Activated naive CD4-positive, alpha-beta T cell treated with anti-CD3 and anti-CD28 coated beads for 36 hours (primary cell): Measurements from ENCODE around the gene NOS3. TPM values are rescaled to one million over a fixed set of nuclear protein-coding genes. Genes with fewer than 3 reads are reported as not detected.
A peak's percentile ranks its signal among the peaks of the same experiment; 100 is the strongest.

Source experiments
- CTCF ChIA-PET: fragments of 350-600 bp; sonication (Branson Sonifier 250); formaldehyde crosslinking; loops from one replicate; lab custom pipeline; 2021; ENCODE audit warnings: antibody characterized with exemption; lab: Charles Lee
- DNase-seq: peaks from one replicate; pipeline ENCODE4 v3.0.0-alpha.2; 2020
- H3K27ac Mint-ChIP-seq: one replicate; pipeline ENCODE4 v1.8.0; 2021; ENCODE audit warnings: mild to moderate bottlenecking, mixed read lengths
- H3K27me3 Mint-ChIP-seq: one replicate; pipeline ENCODE4 v1.8.0; 2021; ENCODE audit warnings: low read depth, mixed read lengths
- H3K36me3 Mint-ChIP-seq: one replicate; pipeline ENCODE4 v1.8.0; 2021; ENCODE audit warnings: low read depth, mixed read lengths
- H3K4me1 Mint-ChIP-seq: one replicate; pipeline ENCODE4 v1.8.0; 2021; ENCODE audit warnings: low read depth, mixed read lengths
- H3K4me3 Mint-ChIP-seq: one replicate; pipeline ENCODE4 v1.8.0; 2021; ENCODE audit warnings: mild to moderate bottlenecking, moderate library complexity, mixed read lengths
- H3K9me3 Mint-ChIP-seq: one replicate; pipeline ENCODE4 v1.8.0; 2021; ENCODE audit warnings: mixed read lengths
- intact Hi-C: fragments of 100-400 bp; cut with micrococcal nuclease; formaldehyde crosslinking; loops from one replicate; pipeline ENCODE4 v1.15.1; 2023
- total RNA-seq, 2 experiments: library from RNA; stranded (reverse); gene quantifications; one replicate each; pipeline ENCODE4 v1.2.3, GENCODE V29; 2021

Gene NOS3
- total RNA-seq, 2 experiments from 2014 or later: 7.1 to 9.2 TPM

DNA sequence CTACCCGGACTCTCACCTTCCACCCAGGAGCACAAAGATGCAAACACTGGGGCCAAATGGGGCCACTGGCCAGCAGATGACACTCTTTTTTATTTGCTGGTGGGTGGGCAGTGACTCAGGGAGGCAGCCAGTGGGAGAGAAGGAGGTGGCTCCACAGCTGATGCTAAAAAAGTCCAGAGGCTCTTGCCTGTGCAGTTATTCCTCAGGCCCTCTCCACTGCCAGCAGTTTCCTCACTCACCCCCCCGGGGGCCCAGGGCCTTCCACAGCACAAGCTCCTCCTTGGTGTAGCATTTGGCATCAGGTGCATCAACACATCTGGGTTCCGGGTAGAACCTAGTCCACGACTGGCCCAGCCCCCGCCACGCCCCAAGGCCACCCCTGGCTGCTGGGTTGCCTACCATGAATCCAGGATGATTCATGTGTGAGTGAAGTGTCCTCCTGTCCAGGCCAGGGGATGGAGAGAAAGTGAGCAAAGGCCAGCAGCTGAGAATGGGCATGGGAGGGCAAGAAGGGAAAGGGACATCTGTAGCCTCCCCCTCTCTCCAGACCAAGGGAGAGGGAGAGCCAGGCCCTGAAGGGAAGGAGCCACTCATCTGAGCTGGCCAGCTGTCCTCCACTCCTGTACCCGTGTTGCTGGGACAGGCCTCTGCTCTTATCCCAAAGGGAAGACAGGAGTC is 11.0 kb upstream of the NOS3 start:
- H3K27ac Mint-ChIP-seq: no peak overlapping the region
- H3K9me3 Mint-ChIP-seq: no peaks in the 10 kb centered on the region
- CTCF ChIA-PET: interaction anchor here (0.9 to 2.9 kb wide), 5 partner anchors 10 to 39 kb away, joined by 3 to 15 read pairs (median 5); no protein-coding TSS in a partner anchor
- peaks cover 20% of the 10 kb centered on the region for H3K4me1 Mint-ChIP-seq
- DNase-seq: no peak
- H3K4me3 Mint-ChIP-seq: no peak overlapping the region
- intact Hi-C loops: no loop called here
- H3K27me3 Mint-ChIP-seq: peaks cover 46% of the 10 kb centered on the region
- H3K36me3 Mint-ChIP-seq: no peaks in the 10 kb centered on the region

DNA sequence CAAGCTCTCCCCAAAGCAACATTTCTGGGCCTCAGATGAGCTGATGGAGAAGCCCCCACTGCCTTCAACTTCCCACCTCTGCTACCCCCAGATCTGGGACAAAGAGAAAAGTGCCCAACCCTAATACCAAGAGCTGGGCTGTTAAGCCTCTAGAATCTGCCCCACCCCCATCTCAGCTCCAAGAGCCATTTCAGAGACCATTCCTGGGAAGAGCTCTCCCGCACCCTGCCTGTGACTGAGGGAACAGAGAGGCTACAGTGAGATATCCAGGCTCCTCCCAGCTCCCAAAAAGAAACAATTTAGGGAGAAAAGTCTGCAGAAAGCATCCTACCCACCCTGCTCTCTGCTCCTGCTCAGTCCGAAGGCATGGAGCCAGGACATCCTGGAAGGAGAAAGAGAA is 10.2 kb upstream of the NOS3 start:
- H3K36me3 Mint-ChIP-seq: no peaks in the 10 kb centered on the region
- no peaks in the 10 kb centered on the region for H3K9me3 Mint-ChIP-seq
- intact Hi-C loops: no loop called here
- no peak overlapping the region for H3K4me3 Mint-ChIP-seq
- no peak for DNase-seq
- no peak overlapping the region for H3K27ac Mint-ChIP-seq
- H3K27me3 Mint-ChIP-seq: peaks cover 42% of the 10 kb centered on the region
- H3K4me1 Mint-ChIP-seq: peaks cover 16% of the 10 kb centered on the region
- CTCF ChIA-PET: interaction anchor here (0.9 to 2.9 kb wide), 6 partner anchors 10 to 38 kb away, joined by 3 to 15 read pairs (median 4); no protein-coding TSS in a partner anchor

GRCh38 chr7:150981644-150982043 is 9.2 kb upstream of the NOS3 start:
- CTCF ChIA-PET: interaction anchor here (4.5 kb wide), 1 partner anchor 7 kb away, joined by 29 read pairs; no protein-coding TSS in a partner anchor
- H3K4me3 Mint-ChIP-seq: no peak overlapping the region
- intact Hi-C loops: no loop called here
- no peaks in the 10 kb centered on the region for H3K36me3 Mint-ChIP-seq
- H3K4me1 Mint-ChIP-seq: peaks cover 21% of the 10 kb centered on the region
- peaks cover 41% of the 10 kb centered on the region for H3K27me3 Mint-ChIP-seq
- H3K27ac Mint-ChIP-seq: no peak overlapping the region
- H3K9me3 Mint-ChIP-seq: no peaks in the 10 kb centered on the region
- no peak for DNase-seq

- CTCF ChIA-PET: interaction anchor here (4.5 kb wide), 1 partner anchor 8 kb away, joined by 29 read pairs; no protein-coding TSS in a partner anchor
- Mint-ChIP-seq H3K4me3 (no peak overlapping the region), H3K4me1 (peaks cover 14% of the 10 kb centered on the region)
These were observed 8.5 kb upstream of the NOS3 start for GRCh38 chr7:150982351-150982750.

DNA sequence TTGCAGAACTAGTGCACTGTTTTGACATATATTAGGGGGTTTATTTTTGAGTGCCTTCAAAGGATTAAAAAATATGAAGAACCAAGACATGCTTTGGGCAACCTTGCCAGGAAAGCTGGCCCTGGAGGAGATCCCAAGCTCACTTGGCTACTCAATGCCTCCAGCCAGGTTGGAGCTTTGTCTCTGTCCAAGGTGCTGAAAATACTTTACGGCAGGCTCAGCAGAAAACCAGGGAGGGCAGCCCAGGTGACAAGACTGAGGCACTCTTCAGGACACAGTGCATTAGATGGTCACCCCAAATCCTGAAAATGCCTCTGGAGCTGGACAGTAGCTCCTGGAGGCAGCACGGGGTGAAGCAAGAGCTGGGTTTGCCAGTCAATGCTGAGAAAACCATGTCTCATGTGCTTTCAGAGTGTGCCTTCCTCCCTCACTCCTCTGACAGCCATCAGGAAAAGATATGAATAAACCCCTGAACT is 6.9 kb upstream of the NOS3 start:
- DNase-seq: peak; percentile 58
- intact Hi-C loops: no loop called here
- peaks cover 20% of the 10 kb centered on the region for H3K4me1 Mint-ChIP-seq
- no peak overlapping the region for H3K4me3 Mint-ChIP-seq
- no peaks in the 10 kb centered on the region for H3K36me3 Mint-ChIP-seq
- no peaks in the 10 kb centered on the region for H3K9me3 Mint-ChIP-seq
- peaks cover 27% of the 10 kb centered on the region for H3K27me3 Mint-ChIP-seq
- CTCF ChIA-PET: interaction anchor here (0.9 to 5.1 kb wide), 14 partner anchors 10 to 200 kb away, joined by 3 to 74 read pairs (median 5); no protein-coding TSS in a partner anchor
- H3K27ac Mint-ChIP-seq: no peak overlapping the region

More at GRCh38 chr7:150982351-150982750, 8.5 kb upstream of the NOS3 start:
- Mint-ChIP-seq H3K27ac (no peak overlapping the region), H3K27me3 (peaks cover 34% of the 10 kb centered on the region), H3K9me3 (no peaks in the 10 kb centered on the region), H3K36me3 (no peaks in the 10 kb centered on the region)
- DNase-seq: no peak
- intact Hi-C loops: no loop called here

DNA sequence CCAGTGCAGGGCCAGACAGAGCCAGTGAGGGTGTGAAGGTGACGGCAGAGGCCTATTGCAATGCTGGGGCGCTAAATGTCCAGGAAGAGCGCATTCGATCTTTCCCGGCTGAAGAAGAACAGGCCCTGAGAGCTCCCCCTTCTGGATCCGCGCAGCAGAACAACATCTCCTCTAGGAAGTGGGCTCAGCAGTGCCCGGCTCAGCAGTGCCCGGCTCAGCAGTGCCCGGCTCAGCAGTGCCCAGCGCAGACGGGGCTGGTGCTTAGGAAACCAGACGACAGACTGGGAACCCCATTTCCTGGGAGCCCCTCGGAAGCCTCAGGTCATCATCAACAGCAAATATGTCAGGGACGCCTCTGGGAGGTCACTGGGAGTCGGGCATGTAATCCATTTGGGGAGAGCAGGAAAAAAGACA is 4.7 kb upstream of the NOS3 start:
- CTCF ChIA-PET: interaction anchor here (0.6 to 5.1 kb wide), 21 partner anchors 8 to 621 kb away, joined by 3 to 74 read pairs (median 4); no protein-coding TSS in a partner anchor
- Mint-ChIP-seq H3K9me3 (peaks cover 18% of the 10 kb centered on the region), H3K27ac (no peak overlapping the region), H3K27me3 (peaks cover 10% of the 10 kb centered on the region), H3K36me3 (no peaks in the 10 kb centered on the region), H3K4me3 (no peak overlapping the region), H3K4me1 (peaks cover 23% of the 10 kb centered on the region)
- DNase-seq: peak; percentile 69
- intact Hi-C loops: loop anchor here (1.0 to 5.0 kb wide), 4 partner anchors 11 to 126 kb away; no protein-coding TSS in a partner anchor

DNA sequence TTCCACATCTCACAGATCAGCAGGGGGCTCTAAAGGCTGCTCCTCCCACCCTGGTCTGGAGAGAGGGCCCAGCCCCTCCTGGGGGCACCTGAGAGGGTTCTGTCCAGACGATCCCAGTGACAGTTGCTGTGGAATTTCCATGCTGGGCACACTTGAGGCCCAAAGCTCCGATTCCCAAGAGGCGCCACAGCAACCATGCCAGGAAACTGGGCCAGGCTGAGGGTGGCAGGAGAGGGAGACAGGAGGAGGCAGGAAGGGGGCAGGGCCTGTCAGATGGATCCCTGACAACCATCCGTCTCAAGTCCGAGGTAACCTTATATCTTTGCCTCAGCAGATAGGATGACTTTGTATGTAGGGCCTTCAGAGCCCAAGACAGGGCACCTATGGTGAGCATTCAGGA is 4.3 kb upstream of the NOS3 start:
- Mint-ChIP-seq H3K27me3 (peaks cover 5% of the 10 kb centered on the region), H3K4me1 (peaks cover 23% of the 10 kb centered on the region), H3K27ac (no peak overlapping the region), H3K4me3 (no peak overlapping the region), H3K9me3 (peaks cover 22% of the 10 kb centered on the region), H3K36me3 (no peaks in the 10 kb centered on the region)
- intact Hi-C loops: loop anchor here (1.0 to 5.0 kb wide), 4 partner anchors 11 to 126 kb away; no protein-coding TSS in a partner anchor
- CTCF ChIA-PET: interaction anchor here (0.6 to 5.1 kb wide), 13 partner anchors 8 to 198 kb away, joined by 3 to 74 read pairs (median 4); no protein-coding TSS in a partner anchor
- DNase-seq: no peak

GRCh38 chr7:150988230-150989226 is 2.3 kb upstream of the NOS3 start:
- H3K4me1 Mint-ChIP-seq: peaks cover 25% of the 10 kb centered on the region
- CTCF ChIA-PET: interaction anchor here (0.5 to 5.1 kb wide), 18 partner anchors 11 to 271 kb away, joined by 3 to 21 read pairs (median 4); no protein-coding TSS in a partner anchor
- H3K27me3 Mint-ChIP-seq: no peaks in the 10 kb centered on the region
- peaks cover 22% of the 10 kb centered on the region for H3K9me3 Mint-ChIP-seq
- DNase-seq: peak; percentile 77
- no peaks in the 10 kb centered on the region for H3K36me3 Mint-ChIP-seq
- intact Hi-C loops: loop anchor here (1.0 to 5.0 kb wide), 3 partner anchors 112 to 210 kb away; no protein-coding TSS in a partner anchor
- H3K27ac Mint-ChIP-seq: no peak overlapping the region
- H3K4me3 Mint-ChIP-seq: no peak overlapping the region

DNA sequence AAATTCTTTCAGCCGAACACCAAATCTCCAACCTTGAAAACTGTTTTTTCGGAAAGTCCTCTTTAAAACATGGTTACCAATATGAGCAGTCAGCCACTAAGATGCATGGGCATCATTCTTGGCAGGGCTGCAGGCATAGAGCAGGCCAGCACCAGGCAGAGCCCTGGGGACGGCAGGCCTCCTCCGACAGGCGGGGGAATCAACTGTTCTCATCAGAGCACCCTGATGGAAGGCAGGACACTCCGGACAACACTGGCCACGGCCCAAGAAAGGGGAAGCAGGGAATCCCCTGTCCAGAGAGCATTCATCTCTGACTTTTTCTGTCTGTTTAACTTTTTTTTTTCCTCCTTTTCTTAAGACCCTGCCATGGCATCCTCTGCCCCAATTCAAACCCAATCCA is 1.4 kb upstream of the NOS3 start:
- intact Hi-C loops: loop anchor here (2.0 to 5.0 kb wide), 2 partner anchors 113 to 123 kb away; no protein-coding TSS in a partner anchor

GRCh38 chr7:150992051-150992640 is 1.3 kb downstream of the NOS3 start:
- no peak for DNase-seq
- H3K9me3 Mint-ChIP-seq: peaks cover 22% of the 10 kb centered on the region
- intact Hi-C loops: no loop called here
- H3K4me3 Mint-ChIP-seq: no peak overlapping the region
- no peaks in the 10 kb centered on the region for H3K36me3 Mint-ChIP-seq
- no peaks in the 10 kb centered on the region for H3K27me3 Mint-ChIP-seq
- CTCF ChIA-PET: interaction anchor here (0.9 to 5.1 kb wide), 5 partner anchors 18 to 131 kb away, joined by 3 to 21 read pairs (median 4); no protein-coding TSS in a partner anchor
- no peak overlapping the region for H3K27ac Mint-ChIP-seq
- peaks cover 39% of the 10 kb centered on the region for H3K4me1 Mint-ChIP-seq

More for the DNA sequence above, 1.4 kb upstream of the NOS3 start:
- Mint-ChIP-seq H3K4me3 (no peak overlapping the region), H3K27me3 (no peaks in the 10 kb centered on the region), H3K9me3 (peaks cover 22% of the 10 kb centered on the region), H3K27ac (no peak overlapping the region), H3K4me1 (peaks cover 30% of the 10 kb centered on the region), H3K36me3 (no peaks in the 10 kb centered on the region)
- DNase-seq: no peak
- CTCF ChIA-PET: interaction anchor here (0.5 to 5.1 kb wide), 15 partner anchors 11 to 105 kb away, joined by 3 to 21 read pairs (median 4); no protein-coding TSS in a partner anchor

- Mint-ChIP-seq H3K9me3 (peaks cover 22% of the 10 kb centered on the region), H3K4me1 (peaks cover 44% of the 10 kb centered on the region), H3K27ac (no peak overlapping the region), H3K27me3 (no peaks in the 10 kb centered on the region), H3K4me3 (no peak overlapping the region), H3K36me3 (no peaks in the 10 kb centered on the region)
- intact Hi-C loops: no loop called here
- no peak for DNase-seq
- CTCF ChIA-PET: interaction anchor here (0.9 to 5.1 kb wide), 4 partner anchors 17 to 91 kb away, joined by 3 to 21 read pairs (median 10); no protein-coding TSS in a partner anchor
These were observed 2.1 kb downstream of the NOS3 start for GRCh38 chr7:150992833-150993302.
